ES-I3 (cell line): ENCODE data around the gene CCNL1.
A peak's percentile ranks its signal among the peaks of the same experiment; 100 is the strongest.
"Not testable (repeated sequence)": the region's sequence is repeated elsewhere in the genome, so short reads cannot be mapped to it uniquely, and the experiment has no call there.

ENCODE experiments used
- H3K36me3 ChIP-seq: 2 replicates; pipeline ENCODE4 v1.6.1; 2013; ENCODE audit warnings: mild to moderate bottlenecking, low read length, control low read depth, moderate library complexity; ENCODE audit not compliant: insufficient read depth
- H3K4me1 ChIP-seq: 2 replicates; pipeline ENCODE4 v1.6.1; 2013; ENCODE audit warnings: mild to moderate bottlenecking, control low read depth, low read length; ENCODE audit not compliant: insufficient read depth
- H3K9ac ChIP-seq: 2 replicates; pipeline ENCODE4 v1.6.1; 2013; ENCODE audit warnings: low read depth, mild to moderate bottlenecking, low read length, moderate library complexity
- H3K9me3 ChIP-seq: 2 replicates; pipeline ENCODE4 v1.6.1; 2013; ENCODE audit warnings: mild to moderate bottlenecking, low read length, moderate library complexity; ENCODE audit not compliant: control insufficient read depth, insufficient read depth

Gene CCNL1

DNA sequence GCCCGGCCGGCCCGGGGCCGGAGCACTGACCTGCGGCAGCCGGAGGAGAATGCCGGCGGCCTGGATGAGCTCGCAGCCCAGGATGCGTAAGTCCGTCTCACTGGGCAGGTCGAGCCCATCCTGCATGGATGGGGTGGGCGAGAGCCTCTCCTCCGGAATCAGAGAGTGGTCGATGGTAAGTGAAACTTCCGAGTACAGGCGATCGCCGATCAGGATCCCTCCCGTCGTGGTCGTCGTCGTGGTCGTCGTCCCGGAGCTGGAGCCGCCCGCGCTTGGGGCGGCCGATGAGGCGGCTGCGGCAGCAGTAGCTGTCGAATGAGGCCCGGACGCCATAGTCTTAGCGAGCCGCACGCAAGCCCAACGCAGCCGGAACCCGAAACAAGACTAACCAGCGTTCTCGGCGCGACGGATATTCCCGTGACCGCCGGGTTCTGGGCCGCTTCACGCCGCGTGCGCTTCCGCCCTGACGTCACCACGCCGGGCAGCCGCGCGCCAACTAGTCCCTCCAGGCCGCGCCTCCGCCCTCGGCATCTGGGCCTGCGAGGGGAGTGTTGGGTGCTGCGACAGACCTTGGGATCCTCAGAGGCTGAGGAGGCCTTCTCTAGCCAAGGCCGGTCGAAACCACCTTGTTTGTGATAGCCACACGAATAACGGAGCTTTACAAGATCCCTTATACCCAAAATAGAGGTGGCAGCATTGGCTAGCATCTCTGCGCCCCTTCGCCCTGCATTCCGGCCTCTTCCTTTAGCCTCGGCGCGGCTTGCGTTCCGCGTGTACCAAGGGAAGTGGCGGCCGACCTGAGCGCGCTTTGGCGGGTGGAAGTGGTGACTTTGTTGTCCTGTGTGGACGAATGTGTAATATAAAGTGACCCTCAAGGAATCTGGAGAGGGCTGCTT, at the start of gene CCNL1:
Gene CCNL1 (minus strand): TSS at position 386 of the 896 bp plus-strand sequence. CDS start 53 bp downstream, at position 333.
- Histone ChIP-seq H3K4me1 (peaks cover 6% of the 10 kb centered on the region; the same call in 1 of the 2 replicates), H3K9me3 (no peaks in the 10 kb centered on the region), H3K36me3 (peaks cover 25% of the 10 kb centered on the region), H3K9ac (peak within 1 kb of the TSS; percentile 90)

DNA sequence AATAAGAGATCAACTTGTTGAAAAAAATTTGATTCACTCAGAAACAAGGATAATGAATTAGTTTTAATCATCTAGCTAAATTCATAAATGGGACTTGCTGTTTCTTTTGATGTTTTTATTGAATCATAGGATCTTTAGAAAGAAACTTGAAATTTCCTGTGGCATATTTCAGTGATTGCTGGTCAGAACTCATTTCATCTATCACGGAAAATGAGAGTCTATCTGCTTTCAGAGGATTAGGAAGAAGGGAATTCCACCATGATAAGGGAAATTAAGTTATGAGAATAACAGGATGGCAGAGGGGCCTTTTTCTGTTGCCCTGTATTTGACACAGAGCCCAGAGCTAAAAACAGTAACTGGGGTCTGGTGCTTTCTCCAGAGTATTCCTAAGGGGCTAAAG, 44.9 kb upstream of the CCNL1 start:
- no peak overlapping the region for H3K9ac ChIP-seq
- 0 out of 2 replicates have a peak, but pooled peaks cover 5% of the 10 kb centered on the region for H3K4me1 ChIP-seq
- H3K9me3 ChIP-seq = no peaks in the 10 kb centered on the region
- no peaks in the 10 kb centered on the region for H3K36me3 ChIP-seq

DNA sequence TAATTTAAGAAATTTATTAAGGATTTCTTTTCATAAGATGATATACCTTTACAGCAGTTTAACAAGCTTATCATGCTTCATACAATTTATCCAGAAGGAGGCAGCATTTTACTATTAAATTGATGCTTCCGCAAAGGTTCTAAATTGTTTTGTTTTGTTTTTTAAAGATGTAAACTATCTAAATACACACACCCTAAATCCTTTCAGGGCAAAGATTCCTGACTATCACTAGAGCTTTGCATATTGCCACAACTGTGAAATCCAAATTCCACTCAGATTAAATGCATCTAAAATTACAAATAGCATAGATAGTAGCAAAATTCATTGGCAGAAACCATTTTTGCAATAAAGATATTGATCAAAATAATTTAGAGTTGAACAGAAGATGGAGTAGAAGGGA, 44.5 kb upstream of the CCNL1 start:
- Histone ChIP-seq H3K9me3 (no peaks in the 10 kb centered on the region), H3K9ac (no peak overlapping the region), H3K4me1 (0 out of 2 replicates have a peak, but pooled peaks cover 5% of the 10 kb centered on the region), H3K36me3 (no peaks in the 10 kb centered on the region)

DNA sequence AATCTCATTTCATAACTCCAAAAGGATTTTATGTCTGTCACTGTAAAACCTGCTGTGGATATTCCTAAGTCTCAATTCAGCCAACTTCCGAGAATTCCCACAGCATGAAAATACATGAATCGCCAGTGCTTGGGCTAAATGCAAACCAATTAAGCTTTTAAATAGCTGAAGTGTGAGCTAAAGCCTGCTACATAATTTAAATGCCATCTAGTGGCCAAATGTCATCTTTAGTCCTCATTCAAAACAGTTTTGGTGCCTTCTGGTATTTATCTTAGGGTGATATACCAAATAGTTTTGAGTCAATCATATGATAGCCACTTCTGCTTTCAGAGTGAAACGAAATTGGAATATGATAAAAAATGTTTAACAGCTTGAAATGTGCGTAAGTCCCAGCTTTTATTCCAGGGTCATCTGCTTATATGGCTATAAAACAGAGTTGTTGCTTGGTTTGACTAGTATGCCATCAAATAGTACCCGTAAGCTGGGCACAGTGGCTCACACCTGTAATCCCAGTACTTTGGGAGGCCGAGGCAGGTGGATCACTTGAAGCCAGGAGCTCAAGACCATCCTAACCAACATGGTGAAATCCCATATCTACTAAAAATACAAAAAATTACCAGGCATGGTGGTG, 41.8 kb upstream of the CCNL1 start:
- H3K4me1 ChIP-seq = no peaks in the 10 kb centered on the region
- H3K9ac ChIP-seq = no peak overlapping the region
- H3K36me3 ChIP-seq = no peaks in the 10 kb centered on the region
- H3K9me3 ChIP-seq = no peaks in the 10 kb centered on the region

DNA sequence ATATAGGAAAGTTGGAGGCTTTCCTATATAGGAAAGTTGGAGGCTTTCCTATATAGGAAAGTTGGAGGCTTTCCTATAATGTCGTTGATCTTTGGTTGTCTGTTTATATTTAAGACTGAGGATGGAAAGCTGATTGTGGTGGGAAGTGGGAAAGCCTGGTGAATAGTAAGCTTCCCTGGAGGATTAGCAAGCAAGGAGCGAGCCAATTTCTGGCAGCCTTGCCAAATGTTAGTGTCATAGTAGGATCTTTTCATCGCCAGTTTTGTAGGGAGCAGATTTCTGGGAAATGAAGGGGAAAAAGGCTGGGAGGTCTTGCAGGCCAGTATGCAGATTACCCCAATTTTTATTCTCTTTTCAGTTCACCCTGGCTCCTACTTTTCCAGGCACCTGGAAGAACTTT, 39.9 kb upstream of the CCNL1 start:
- no peaks in the 10 kb centered on the region for H3K36me3 ChIP-seq
- H3K9me3 ChIP-seq = no peaks in the 10 kb centered on the region
- no peaks in the 10 kb centered on the region for H3K4me1 ChIP-seq
- no peak overlapping the region for H3K9ac ChIP-seq

DNA sequence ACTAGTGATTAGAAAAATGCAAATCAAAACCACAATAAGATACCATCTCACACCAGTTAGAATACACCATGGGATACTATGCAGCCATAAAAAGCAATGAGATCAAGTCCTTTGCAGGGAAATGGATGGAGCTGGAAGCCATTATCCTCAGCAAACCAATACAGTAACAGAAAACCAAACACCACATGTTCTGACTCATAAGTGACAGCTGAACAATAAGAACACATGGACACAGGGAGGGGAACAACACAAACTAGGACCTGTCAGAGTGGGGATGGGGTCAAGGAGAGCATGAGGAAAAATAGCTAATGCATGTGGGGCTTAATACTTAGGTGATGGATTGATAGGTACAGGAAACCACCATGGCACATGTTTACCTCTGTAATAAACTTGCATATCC, 36.0 kb upstream of the CCNL1 start:
- no peaks in the 10 kb centered on the region for H3K4me1 ChIP-seq
- H3K9me3 ChIP-seq = no peaks in the 10 kb centered on the region
- no peak overlapping the region for H3K9ac ChIP-seq
- H3K36me3 ChIP-seq = no peaks in the 10 kb centered on the region

DNA sequence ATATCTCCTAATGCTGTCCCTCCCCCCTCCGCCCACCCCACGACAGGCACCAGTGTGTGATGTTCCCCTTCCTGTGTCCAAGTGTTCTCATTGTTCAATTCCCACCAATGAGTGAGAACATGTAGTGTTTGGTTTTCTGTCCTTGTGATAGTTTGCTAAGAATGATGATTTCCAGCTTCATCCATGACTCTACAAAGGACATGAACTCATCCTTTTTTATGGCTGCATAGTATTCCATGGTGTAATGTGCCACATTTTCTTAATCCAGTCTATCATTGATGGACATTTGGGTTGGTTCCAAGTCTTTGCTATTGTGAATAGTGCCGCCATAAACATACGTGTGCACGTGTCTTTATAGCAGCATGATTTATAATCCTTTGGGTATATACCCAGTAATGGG, 31.2 kb upstream of the CCNL1 start:
- peaks cover 20% of the 10 kb centered on the region for H3K9me3 ChIP-seq
- not testable (repeated sequence) for H3K9ac ChIP-seq

GRCh38 chr3:157190380-157190872, 30.5 kb upstream of the CCNL1 start:
- peaks cover 22% of the 10 kb centered on the region for H3K9me3 ChIP-seq
- H3K9ac ChIP-seq = no peak overlapping the region
- no peaks in the 10 kb centered on the region for H3K4me1 ChIP-seq
- H3K36me3 ChIP-seq = no peaks in the 10 kb centered on the region

More for the DNA sequence above, 31.2 kb upstream of the CCNL1 start:
- not testable (repeated sequence) for H3K4me1 ChIP-seq, H3K36me3 ChIP-seq

GRCh38 chr3:157188391-157188790, 28.4 kb upstream of the CCNL1 start:
- Histone ChIP-seq H3K36me3 (no peaks in the 10 kb centered on the region; the same call in 1 of the 2 replicates), H3K4me1 (no peaks in the 10 kb centered on the region), H3K9me3 (peaks cover 29% of the 10 kb centered on the region), H3K9ac (no peak overlapping the region)

DNA sequence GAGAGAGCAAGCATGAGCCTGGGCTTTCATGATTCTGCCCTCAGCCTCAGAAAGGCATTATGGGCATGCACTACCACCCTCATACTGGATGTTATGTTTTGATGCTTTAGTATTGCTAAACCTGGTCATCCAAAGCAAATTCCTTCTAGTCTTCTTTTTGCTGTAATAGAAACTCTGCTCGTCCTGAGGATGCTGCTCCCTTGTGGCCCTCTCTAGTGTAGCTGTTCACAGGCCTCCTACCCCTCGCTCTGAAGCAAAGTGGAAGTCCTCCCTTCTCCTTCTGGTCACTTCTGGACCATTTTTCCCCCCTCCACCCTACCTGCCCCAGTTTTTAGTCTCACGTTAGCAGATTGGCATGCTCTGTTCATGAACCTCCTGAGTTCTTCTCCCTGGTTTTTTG, 22.9 kb upstream of the CCNL1 start:
- Histone ChIP-seq H3K36me3 (no peaks in the 10 kb centered on the region; the same call in 1 of the 2 replicates), H3K9me3 (peaks cover 26% of the 10 kb centered on the region), H3K9ac (no peak overlapping the region), H3K4me1 (no peaks in the 10 kb centered on the region)

DNA sequence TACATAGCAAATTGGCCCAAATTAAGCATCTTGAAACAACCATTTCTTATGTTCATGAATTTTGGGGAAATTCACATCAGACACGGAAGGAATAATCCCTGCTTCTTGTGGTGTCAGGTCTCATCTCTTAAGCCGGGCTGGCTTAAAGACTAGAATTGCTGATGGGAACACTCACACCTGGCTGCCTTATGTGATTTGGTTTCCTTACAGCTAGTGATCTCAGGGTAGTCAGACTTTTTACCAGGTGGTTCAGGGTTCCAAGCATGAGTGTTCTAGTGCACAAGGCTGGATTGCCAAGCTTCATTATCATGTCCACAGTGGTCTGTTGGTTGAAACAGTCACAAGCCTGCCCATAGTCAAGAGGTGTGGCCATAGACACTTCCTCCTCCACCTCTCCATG, 20.3 kb upstream of the CCNL1 start:
- no peaks in the 10 kb centered on the region; the same call in 1 of the 2 replicates for H3K36me3 ChIP-seq
- no peaks in the 10 kb centered on the region for H3K4me1 ChIP-seq
- no peak overlapping the region for H3K9ac ChIP-seq
- H3K9me3 ChIP-seq = peaks cover 15% of the 10 kb centered on the region; the same call in 1 of the 2 replicates

GRCh38 chr3:157179365-157179803, 19.4 kb upstream of the CCNL1 start:
- Histone ChIP-seq H3K36me3 (no peaks in the 10 kb centered on the region; the same call in 1 of the 2 replicates), H3K9me3 (peaks cover 13% of the 10 kb centered on the region; the same call in 1 of the 2 replicates), H3K4me1 (no peaks in the 10 kb centered on the region), H3K9ac (no peak overlapping the region)

- H3K36me3 ChIP-seq, H3K9ac ChIP-seq, H3K4me1 ChIP-seq: not testable (repeated sequence)
- H3K9me3 ChIP-seq = peaks cover 13% of the 10 kb centered on the region; the same call in 1 of the 2 replicates
These were observed 18.8 kb upstream of the CCNL1 start for GRCh38 chr3:157178503-157179364.
